Activated CD4-positive, alpha-beta T cell treated with anti-CD3 and anti-CD28 coated beads, Interleukin-2, amount 50 U/mL, for 24 hours (primary cell): ENCODE measurements around the gene RENBP.

Source experiments
- DNase-seq, 2 donors: peaks; one replicate each; pipeline ENCODE4 v3.0.0-alpha.2; 2020; ENCODE audit warnings: low read depth in 1 of 2, low spot score in 1 of 2

The RENBP gene

GRCh38 chrX:153900831-153901752 is 43.4 kb downstream of the RENBP start:
- DNase-seq, result peak in 1 of 2 donors; percentile 43

GRCh38 chrX:153897899-153898298 is 46.5 kb downstream of the RENBP start:
- DNase-seq, result no peak

GRCh38 chrX:153889123-153889522 is 55.3 kb downstream of the RENBP start:
- no peak for DNase-seq

GRCh38 chrX:153888344-153888743 is 56.1 kb downstream of the RENBP start:
- no peak for DNase-seq

GRCh38 chrX:153887385-153887784 is 57.1 kb downstream of the RENBP start:
- DNase-seq, result no peak

- no peak for DNase-seq
Measured at GRCh38 chrX:153886915-153887314, 57.5 kb downstream of the RENBP start.

GRCh38 chrX:153885968-153886903 is 58.2 kb downstream of the RENBP start, which contains the start of gene L1CAM:
L1CAM (minus strand) TSS chrX:153886173; CDS start chrX:153875836, 10,337 bp downstream.
- no peak for DNase-seq
